Stimulated activated CD8-positive, alpha-beta memory T cell treated with anti-CD3 and anti-CD28 coated beads, Interleukin-12 subunit alpha, Interleukin-12 subunit beta, amount 100 ng/mL, for 1 hour (primary cell): ENCODE data around the gene HKDC1.
"Not testable (repeated sequence)": the region's sequence is repeated elsewhere in the genome, so short reads cannot be mapped to it uniquely, and the experiment has no call there.

ENCODE experiments used
- DNase-seq: peaks from one replicate; pipeline ENCODE4 v3.0.0-alpha.2; 2020; ENCODE audit warnings: low read depth

The HKDC1 gene

GRCh38 chr10:69278446-69278963, 58.4 kb downstream of the HKDC1 start, which contains the start of gene HK1:
Gene HK1 (plus strand): TSS chr10:69278496.
- no peak for DNase-seq

- no peak for DNase-seq
Observed at GRCh38 chr10:69279110-69279509, 59.0 kb downstream of the HKDC1 start.

- DNase-seq: no peak
Observed at GRCh38 chr10:69281507-69282413, 61.6 kb downstream of the HKDC1 start.

- DNase-seq: not testable (repeated sequence)
Observed at GRCh38 chr10:69284402-69284801, 64.3 kb downstream of the HKDC1 start.

- DNase-seq: no peak
Observed at GRCh38 chr10:69285699-69286098, 65.6 kb downstream of the HKDC1 start.

- no peak for DNase-seq
Observed at GRCh38 chr10:69287181-69287580, 67.0 kb downstream of the HKDC1 start.

GRCh38 chr10:69290993-69291392, 70.9 kb downstream of the HKDC1 start:
- no peak for DNase-seq

- DNase-seq: no peak
Observed at GRCh38 chr10:69292459-69292858, 72.3 kb downstream of the HKDC1 start.

GRCh38 chr10:69295027-69295636, 75.0 kb downstream of the HKDC1 start:
- DNase-seq: no peak

GRCh38 chr10:69303632-69304051, 83.5 kb downstream of the HKDC1 start:
- DNase-seq: no peak

GRCh38 chr10:69306421-69306820, 86.3 kb downstream of the HKDC1 start:
- no peak for DNase-seq

GRCh38 chr10:69307434-69307833, 87.3 kb downstream of the HKDC1 start:
- no peak for DNase-seq

- DNase-seq: not testable (repeated sequence)
Observed at GRCh38 chr10:69308304-69308703, 88.2 kb downstream of the HKDC1 start.

- DNase-seq: no peak
Observed at GRCh38 chr10:69311309-69311708, 91.2 kb downstream of the HKDC1 start.

GRCh38 chr10:69312528-69312927, 92.4 kb downstream of the HKDC1 start:
- DNase-seq: no peak

- DNase-seq: no peak
Observed at GRCh38 chr10:69315100-69315542, 95.0 kb downstream of the HKDC1 start.

GRCh38 chr10:69315610-69316312, 95.6 kb downstream of the HKDC1 start:
- no peak for DNase-seq

- no peak for DNase-seq
Observed at GRCh38 chr10:69316313-69317059, 96.4 kb downstream of the HKDC1 start.
